Ectodermal cell (in vitro differentiated cells): Measurements from ENCODE around the gene CA10.

Source experiments
- H3K27ac ChIP-seq: 2 replicates; pipeline ENCODE4 v1.7.0; 2013; ENCODE audit warnings: mild to moderate bottlenecking, low read depth, low read length; ENCODE audit not compliant: insufficient read depth, poor library complexity, severe bottlenecking
- H3K27me3 ChIP-seq: 2 replicates; pipeline ENCODE4 v1.7.0; 2013; ENCODE audit warnings: mild to moderate bottlenecking, low read length; ENCODE audit not compliant: insufficient read depth, control insufficient read depth, poor library complexity, severe bottlenecking
- H3K36me3 ChIP-seq: one replicate; pipeline ENCODE4 v1.7.0; 2013; ENCODE audit warnings: low read length; ENCODE audit not compliant: control insufficient read depth, insufficient read depth
- H3K4me1 ChIP-seq: one replicate; pipeline ENCODE4 v1.7.0; 2013; ENCODE audit warnings: low read length; ENCODE audit not compliant: control insufficient read depth, insufficient read depth
- H3K4me3 ChIP-seq: 2 replicates; pipeline ENCODE4 v1.7.0; 2013; ENCODE audit warnings: low read depth, low read length, control low read depth; ENCODE audit not compliant: insufficient read depth
- H3K9me3 ChIP-seq: 2 replicates; pipeline ENCODE4 v1.7.0; 2013; ENCODE audit warnings: mild to moderate bottlenecking, low read length, moderate library complexity; ENCODE audit not compliant: control insufficient read depth
- WGBS, 2 experiments: methylation state at CpG; one replicate each; pipeline ENCODE4 v1.1.7; 2013; ENCODE audit warnings: missing lambda C conversion rate in 2 of 2; 5-methylcytosine and 5-hydroxymethylcytosine counted together

CA10 gene

GRCh38 chr17:52124561-52124960 lies 34.0 kb downstream of the CA10 start:
- Histone ChIP-seq H3K27me3 (no peaks in the 10 kb centered on the region), H3K9me3 (no peaks in the 10 kb centered on the region), H3K36me3 (no peaks in the 10 kb centered on the region), H3K27ac (no peak overlapping the region), H3K4me3 (no peak overlapping the region), H3K4me1 (no peaks in the 10 kb centered on the region)

- Histone ChIP-seq H3K9me3 (no peaks in the 10 kb centered on the region), H3K27me3 (no peaks in the 10 kb centered on the region), H3K27ac (no peak overlapping the region), H3K36me3 (no peaks in the 10 kb centered on the region), H3K4me3 (no peak overlapping the region), H3K4me1 (no peaks in the 10 kb centered on the region)
- WGBS, 2 experiments: 85 to 93% methylated on average over 2 of the region's 2 CpGs
Observed at GRCh38 chr17:52120465-52120864, 38.0 kb downstream of the CA10 start.

- peaks cover 3% of the 10 kb centered on the region for H3K9me3 ChIP-seq
- WGBS, 2 experiments: 87 to 93% methylated on average over 2 of the region's 4 CpGs
- H3K4me3 ChIP-seq: no peak overlapping the region
- H3K4me1 ChIP-seq: no peaks in the 10 kb centered on the region
- H3K36me3 ChIP-seq: no peaks in the 10 kb centered on the region
- H3K27ac ChIP-seq: no peak overlapping the region
- H3K27me3 ChIP-seq: no peaks in the 10 kb centered on the region
Observed at GRCh38 chr17:52110923-52111581, 47.5 kb downstream of the CA10 start.

GRCh38 chr17:52106638-52107261 lies 51.8 kb downstream of the CA10 start:
- H3K36me3 ChIP-seq: no peaks in the 10 kb centered on the region
- 50 to 58% methylated on average over 6 to 7 of the region's 7 CpGs for WGBS, 2 experiments
- no peak overlapping the region for H3K4me3 ChIP-seq
- no peak overlapping the region for H3K27ac ChIP-seq
- no peaks in the 10 kb centered on the region for H3K4me1 ChIP-seq
- H3K27me3 ChIP-seq: no peaks in the 10 kb centered on the region
- H3K9me3 ChIP-seq: no peaks in the 10 kb centered on the region

GRCh38 chr17:52106072-52106471 lies 52.4 kb downstream of the CA10 start:
- Histone ChIP-seq H3K36me3 (no peaks in the 10 kb centered on the region), H3K27me3 (no peaks in the 10 kb centered on the region), H3K27ac (no peak overlapping the region), H3K4me1 (no peaks in the 10 kb centered on the region), H3K9me3 (no peaks in the 10 kb centered on the region), H3K4me3 (no peak overlapping the region)
- 89 to 92% methylated on average over 8 of the region's 8 CpGs for WGBS, 2 experiments

- H3K36me3 ChIP-seq: no peaks in the 10 kb centered on the region
- H3K27ac ChIP-seq: no peak overlapping the region
- H3K4me3 ChIP-seq: no peak overlapping the region
- no peaks in the 10 kb centered on the region for H3K4me1 ChIP-seq
- WGBS, 2 experiments: 91% methylated on average over 1 of the region's 1 CpG; no CpG with 5 or more reads in 1 of the 2 experiments
- no peaks in the 10 kb centered on the region for H3K9me3 ChIP-seq
- H3K27me3 ChIP-seq: no peaks in the 10 kb centered on the region
Observed at GRCh38 chr17:52105591-52105990, 52.9 kb downstream of the CA10 start.

- H3K4me3 ChIP-seq: no peak overlapping the region
- H3K9me3 ChIP-seq: no peaks in the 10 kb centered on the region
Observed at GRCh38 chr17:52096056-52096455, 62.5 kb downstream of the CA10 start.

GRCh38 chr17:52084176-52084575 lies 74.3 kb downstream of the CA10 start:
- H3K27ac ChIP-seq: no peak overlapping the region
- no peaks in the 10 kb centered on the region for H3K4me1 ChIP-seq
- no peak overlapping the region for H3K4me3 ChIP-seq
- no peaks in the 10 kb centered on the region for H3K27me3 ChIP-seq
- no peaks in the 10 kb centered on the region for H3K36me3 ChIP-seq
- H3K9me3 ChIP-seq: peaks cover 2% of the 10 kb centered on the region
- 66 to 76% methylated on average over 2 of the region's 2 CpGs for WGBS, 2 experiments

More at GRCh38 chr17:52096056-52096455, 62.5 kb downstream of the CA10 start:
- H3K27me3 ChIP-seq: no peaks in the 10 kb centered on the region
- H3K4me1 ChIP-seq: no peaks in the 10 kb centered on the region
- no peak overlapping the region for H3K27ac ChIP-seq
- no peaks in the 10 kb centered on the region for H3K36me3 ChIP-seq

- Histone ChIP-seq H3K36me3 (no peaks in the 10 kb centered on the region), H3K27ac (no peak overlapping the region), H3K4me1 (no peaks in the 10 kb centered on the region), H3K27me3 (no peaks in the 10 kb centered on the region), H3K4me3 (no peak overlapping the region), H3K9me3 (peaks cover 2% of the 10 kb centered on the region)
- WGBS, 2 experiments: 74 to 76% methylated on average over 4 of the region's 4 CpGs
Observed at GRCh38 chr17:52079496-52079895, 79.0 kb downstream of the CA10 start.

GRCh38 chr17:52071712-52072111 lies 86.8 kb downstream of the CA10 start:
- Histone ChIP-seq H3K4me1 (no peaks in the 10 kb centered on the region), H3K9me3 (peaks cover 2% of the 10 kb centered on the region), H3K36me3 (no peaks in the 10 kb centered on the region), H3K27ac (no peak overlapping the region), H3K27me3 (no peaks in the 10 kb centered on the region), H3K4me3 (no peak overlapping the region)
- 88 to 94% methylated on average over 4 to 5 of the region's 5 CpGs for WGBS, 2 experiments
